Measurements from ENCODE around the gene TPO. TPM values are rescaled to one million over a fixed set of nuclear protein-coding genes. Genes with fewer than 3 reads are reported as not detected.

Gene TPO
- total and polyA plus RNA-seq, 2 experiments from 2014 or later: 0.37 TPM; not detected in 1

GRCh38 chr2:1550658-1551316 lies 137.5 kb downstream of the TPO start:
- TF ChIP-seq EZH2 (IDR thresholded peaks at IDR 0.05; ENCODE audit: borderline replicate concordance): no peak
- TF ChIP-seq, protein P1, sequence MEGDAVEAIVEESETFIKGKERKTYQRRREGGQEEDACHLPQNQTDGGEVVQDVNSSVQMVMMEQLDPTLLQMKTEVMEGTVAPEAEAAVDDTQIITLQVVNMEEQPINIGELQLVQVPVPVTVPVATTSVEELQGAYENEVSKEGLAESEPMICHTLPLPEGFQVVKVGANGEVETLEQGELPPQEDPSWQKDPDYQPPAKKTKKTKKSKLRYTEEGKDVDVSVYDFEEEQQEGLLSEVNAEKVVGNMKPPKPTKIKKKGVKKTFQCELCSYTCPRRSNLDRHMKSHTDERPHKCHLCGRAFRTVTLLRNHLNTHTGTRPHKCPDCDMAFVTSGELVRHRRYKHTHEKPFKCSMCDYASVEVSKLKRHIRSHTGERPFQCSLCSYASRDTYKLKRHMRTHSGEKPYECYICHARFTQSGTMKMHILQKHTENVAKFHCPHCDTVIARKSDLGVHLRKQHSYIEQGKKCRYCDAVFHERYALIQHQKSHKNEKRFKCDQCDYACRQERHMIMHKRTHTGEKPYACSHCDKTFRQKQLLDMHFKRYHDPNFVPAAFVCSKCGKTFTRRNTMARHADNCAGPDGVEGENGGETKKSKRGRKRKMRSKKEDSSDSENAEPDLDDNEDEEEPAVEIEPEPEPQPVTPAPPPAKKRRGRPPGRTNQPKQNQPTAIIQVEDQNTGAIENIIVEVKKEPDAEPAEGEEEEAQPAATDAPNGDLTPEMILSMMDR (IDR thresholded peaks at IDR 0.05; ENCODE audit: poor library complexity): peak; percentile 92
- H3K9me3 ChIP-seq (ENCODE audit: low read depth): no peaks in the 10 kb centered on the region
- H3K4me1 ChIP-seq (ENCODE audit: insufficient read depth): peaks cover 9% of the 10 kb centered on the region
- no peak overlapping the region for H3K4me3 ChIP-seq
- no peak overlapping the region for H3K27ac ChIP-seq
- no peaks in the 10 kb centered on the region for H3K27me3 ChIP-seq
- peak overlapping the region; percentile 62 for H3K4me2 ChIP-seq
- H3K9me2 ChIP-seq (replicated peaks; ENCODE audit: insufficient read depth): no peaks in the 10 kb centered on the region
- H3K79me2 ChIP-seq: no peaks in the 10 kb centered on the region
- no peaks in the 10 kb centered on the region for H4K20me1 ChIP-seq (ENCODE audit: insufficient read depth, poor library complexity, severe bottlenecking)
- WGBS (ENCODE audit: low lambda C conversion rate, missing lambda C conversion rate): 29% methylated on average over 32 of the region's 32 CpGs
- no peaks in the 10 kb centered on the region for H3K36me3 ChIP-seq (replicated peaks; ENCODE audit: insufficient read depth, low read depth)
- DNase-seq (ENCODE audit: low spot score): peak; percentile 87
- no peak overlapping the region for H2AFZ ChIP-seq

GRCh38 chr2:1551905-1552304 lies 138.6 kb downstream of the TPO start:
- H3K4me3 ChIP-seq: no peak overlapping the region
- DNase-seq (ENCODE audit: low spot score): no peak
- H3K9me3 ChIP-seq (ENCODE audit: low read depth): no peaks in the 10 kb centered on the region
- H4K20me1 ChIP-seq (ENCODE audit: insufficient read depth, poor library complexity, severe bottlenecking): no peaks in the 10 kb centered on the region
- H3K79me2 ChIP-seq: no peaks in the 10 kb centered on the region
- H3K9me2 ChIP-seq (replicated peaks; ENCODE audit: insufficient read depth): no peaks in the 10 kb centered on the region
- 97% methylated on average over 4 of the region's 4 CpGs for WGBS (ENCODE audit: low lambda C conversion rate, missing lambda C conversion rate)
- H3K27me3 ChIP-seq: no peaks in the 10 kb centered on the region
- no peak overlapping the region for H3K27ac ChIP-seq
- TF ChIP-seq, protein P1 (IDR thresholded peaks at IDR 0.05; ENCODE audit: poor library complexity): no peak
- no peak for TF ChIP-seq EZH2 (IDR thresholded peaks at IDR 0.05; ENCODE audit: borderline replicate concordance)
- no peak for TF ChIP-seq EZH2phosphoT487 (IDR thresholded peaks at IDR 0.05; ENCODE audit: low read depth, severe bottlenecking, unreplicated experiment)
- peaks cover 9% of the 10 kb centered on the region for H3K4me1 ChIP-seq (ENCODE audit: insufficient read depth)
- no peak overlapping the region for H3K4me2 ChIP-seq
- H2AFZ ChIP-seq: no peak overlapping the region
- H3K36me3 ChIP-seq (replicated peaks; ENCODE audit: insufficient read depth, low read depth): no peaks in the 10 kb centered on the region

DNA sequence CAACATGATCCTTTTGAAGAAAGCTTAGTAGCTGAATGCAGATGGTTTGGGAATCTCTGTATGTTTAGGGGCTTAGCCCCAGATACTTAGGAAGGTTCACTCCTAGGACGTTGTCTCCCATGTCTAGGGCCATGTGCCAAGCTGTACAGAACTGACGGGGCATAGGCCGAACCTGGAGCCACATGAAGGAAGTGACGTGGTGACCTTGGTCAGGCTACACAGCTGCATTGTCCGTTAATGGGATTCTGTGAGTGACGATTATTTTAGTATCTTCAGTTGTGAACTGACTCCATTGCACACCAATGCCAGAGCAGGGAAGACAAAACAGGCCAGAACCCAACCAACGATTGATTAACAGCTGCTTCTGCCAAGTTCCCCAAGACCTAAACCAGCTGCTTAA lies 139.3 kb downstream of the TPO start:
- Histone ChIP-seq H3K27me3 (no peaks in the 10 kb centered on the region), H3K36me3 (replicated peaks; ENCODE audit: insufficient read depth, low read depth) (no peaks in the 10 kb centered on the region), H3K4me2 (no peak overlapping the region), H4K20me1 (ENCODE audit: insufficient read depth, poor library complexity, severe bottlenecking) (no peaks in the 10 kb centered on the region), H3K4me1 (ENCODE audit: insufficient read depth) (peaks cover 9% of the 10 kb centered on the region), H3K9me2 (replicated peaks; ENCODE audit: insufficient read depth) (no peaks in the 10 kb centered on the region), H3K9me3 (ENCODE audit: low read depth) (no peaks in the 10 kb centered on the region), H2AFZ (no peak overlapping the region), H3K79me2 (no peaks in the 10 kb centered on the region), H3K4me3 (no peak overlapping the region), H3K27ac (peak overlapping the region; percentile 84)
- DNase-seq (ENCODE audit: low spot score): no peak
- no peak for TF ChIP-seq EZH2phosphoT487 (IDR thresholded peaks at IDR 0.05; ENCODE audit: low read depth, severe bottlenecking, unreplicated experiment)
- TF ChIP-seq, protein P1 (IDR thresholded peaks at IDR 0.05; ENCODE audit: poor library complexity): no peak
- TF ChIP-seq EZH2 (IDR thresholded peaks at IDR 0.05; ENCODE audit: borderline replicate concordance): no peak
- WGBS (ENCODE audit: low lambda C conversion rate, missing lambda C conversion rate): 95% methylated on average over 7 of the region's 7 CpGs

All from hepatocyte (in vitro differentiated cells).